ENCODE measurements around the gene VAMP5. TPM values are rescaled to one million over a fixed set of nuclear protein-coding genes. Genes with fewer than 3 reads are reported as not detected.

The VAMP5 gene
- total and polyA plus RNA-seq, 9 of the 15 experiments (the other 6 are each of a cell fraction or from before 2014, with no cell fraction given) = 0.54 to 1.9 (median 1.5) TPM; not detected in 2

GRCh38 chr2:85561280-85562212 lies 22.7 kb upstream of the VAMP5 start, which contains the start of gene GGCX (continued):
- TF ChIP-seq MTA3 (IDR thresholded peaks at IDR 0.05; ENCODE audit: borderline replicate concordance) (peak; percentile 82), MECOM (CRISPR knock-in tag; IDR thresholded peaks at IDR 0.05) (0 out of 2 replicates have a peak, but pooled peaks have one; percentile 32), CHCHD3 (CRISPR knock-in tag; IDR thresholded peaks at IDR 0.05) (0 out of 2 replicates have a peak, but pooled peaks have one; percentile 39), CCNT2 (IDR thresholded peaks at IDR 0.05; ENCODE audit: borderline replicate concordance, extremely low read depth, insufficient read length, low read depth, low read length) (peak; percentile 85), ZBTB7A (IDR thresholded peaks at IDR 0.05; ENCODE audit: borderline replicate concordance, control insufficient read depth, low read depth, low read length) (peak; percentile 75), RCOR1 (IDR thresholded peaks at IDR 0.05; ENCODE audit: borderline replicate concordance in 1 of 2, low read depth in 2 of 2, low read length in 2 of 2) (0 out of 4 replicates have a peak, but pooled peaks of 1 of the 2 experiments have one; percentile 5), CREB1 (IDR thresholded peaks at IDR 0.05) (peak; percentile 92), CREB1 (CRISPR knock-in tag; IDR thresholded peaks at IDR 0.05) (peak; percentile 89), ZNF696 (CRISPR knock-in tag; conservative IDR thresholded peaks at IDR 0.05) (no peak), NBN (IDR thresholded peaks at IDR 0.05; ENCODE audit: low read depth) (peak; percentile 77; the same call in 1 of the 2 replicates), TFAP4 (CRISPR knock-in tag; IDR thresholded peaks at IDR 0.05; ENCODE audit: borderline replicate concordance) (peak; percentile 96), ZBED1 (IDR thresholded peaks at IDR 0.05) (peak; percentile 63; the same call in 1 of the 2 replicates), CREB3L1 (IDR thresholded peaks at IDR 0.05; ENCODE audit: borderline replicate concordance, low read depth) (peak; percentile 80), BCOR (IDR thresholded peaks at IDR 0.05) (peak; percentile 26; the same call in 1 of the 2 replicates), MXI1 (IDR thresholded peaks at IDR 0.05; ENCODE audit: low read depth, low read length) (peak; percentile 60; the same call in 1 of the 2 replicates), ATF6 (CRISPR knock-in tag; IDR thresholded peaks at IDR 0.05) (peak; percentile 31; the same call in 1 of the 2 replicates), HCFC1 (IDR thresholded peaks at IDR 0.05; ENCODE audit: low read depth, low read length) (peak; percentile 70), MBD2 (IDR thresholded peaks at IDR 0.05; ENCODE audit: borderline replicate concordance, low read depth) (peak; percentile 70; the same call in 1 of the 2 replicates), GABPB1 (CRISPR knock-in tag; IDR thresholded peaks at IDR 0.05) (peak; percentile 60), ZNF778 (CRISPR knock-in tag; IDR thresholded peaks at IDR 0.05) (no peak), TAF1 (IDR thresholded peaks at IDR 0.05; ENCODE audit: control insufficient read depth, extremely low read depth, insufficient read depth, low read length, severe bottlenecking) (peak; percentile 82), POU5F1 (IDR thresholded peaks at IDR 0.05; ENCODE audit: borderline replicate concordance, low read depth, low read length, partially characterized antibody) (no peak), ZNF143 (CRISPR knock-in tag; IDR thresholded peaks at IDR 0.05) (no peak), MAFG (tag; conservative IDR thresholded peaks at IDR 0.05) (no peak)

Data from K562 (cell line).